Measurements from ENCODE around the gene INAFM2.

Gene INAFM2

GRCh38 chr15:40365016-40365415 is 41.5 kb downstream of the INAFM2 start:
- no peak for DNase-seq (ENCODE audit: low read depth)

GRCh38 chr15:40365624-40366456 is 42.3 kb downstream of the INAFM2 start:
- no peak for DNase-seq (ENCODE audit: low read depth)

- no peak for DNase-seq (ENCODE audit: low read depth)
These were observed 43.2 kb downstream of the INAFM2 start for GRCh38 chr15:40366457-40367370.

- DNase-seq (ENCODE audit: low read depth): no peak
These were observed 43.8 kb downstream of the INAFM2 start for GRCh38 chr15:40367371-40367685.

GRCh38 chr15:40367686-40368611 is 44.5 kb downstream of the INAFM2 start:
- no peak for DNase-seq (ENCODE audit: low read depth)

- no peak for DNase-seq (ENCODE audit: low read depth)
These were observed 45.4 kb downstream of the INAFM2 start for GRCh38 chr15:40368719-40369473.

- no peak for DNase-seq (ENCODE audit: low read depth)
These were observed 46.0 kb downstream of the INAFM2 start for GRCh38 chr15:40369474-40369869.

- DNase-seq (ENCODE audit: low read depth): no peak
These were observed 46.5 kb downstream of the INAFM2 start for GRCh38 chr15:40369971-40370370.

GRCh38 chr15:40372981-40373380 is 49.5 kb downstream of the INAFM2 start:
- DNase-seq (ENCODE audit: low read depth): no peak

Data from HS-27A (cell line).